ENCODE results near the gene AFG1L. TPM values are rescaled to one million over a fixed set of nuclear protein-coding genes. Genes with fewer than 3 reads are reported as not detected.
A peak's percentile ranks its signal among the peaks of the same experiment; 100 is the strongest.

AFG1L gene
- total and polyA plus RNA-seq, 7 donors = 2.4 to 10.4 (median 5.4) TPM

DNA sequence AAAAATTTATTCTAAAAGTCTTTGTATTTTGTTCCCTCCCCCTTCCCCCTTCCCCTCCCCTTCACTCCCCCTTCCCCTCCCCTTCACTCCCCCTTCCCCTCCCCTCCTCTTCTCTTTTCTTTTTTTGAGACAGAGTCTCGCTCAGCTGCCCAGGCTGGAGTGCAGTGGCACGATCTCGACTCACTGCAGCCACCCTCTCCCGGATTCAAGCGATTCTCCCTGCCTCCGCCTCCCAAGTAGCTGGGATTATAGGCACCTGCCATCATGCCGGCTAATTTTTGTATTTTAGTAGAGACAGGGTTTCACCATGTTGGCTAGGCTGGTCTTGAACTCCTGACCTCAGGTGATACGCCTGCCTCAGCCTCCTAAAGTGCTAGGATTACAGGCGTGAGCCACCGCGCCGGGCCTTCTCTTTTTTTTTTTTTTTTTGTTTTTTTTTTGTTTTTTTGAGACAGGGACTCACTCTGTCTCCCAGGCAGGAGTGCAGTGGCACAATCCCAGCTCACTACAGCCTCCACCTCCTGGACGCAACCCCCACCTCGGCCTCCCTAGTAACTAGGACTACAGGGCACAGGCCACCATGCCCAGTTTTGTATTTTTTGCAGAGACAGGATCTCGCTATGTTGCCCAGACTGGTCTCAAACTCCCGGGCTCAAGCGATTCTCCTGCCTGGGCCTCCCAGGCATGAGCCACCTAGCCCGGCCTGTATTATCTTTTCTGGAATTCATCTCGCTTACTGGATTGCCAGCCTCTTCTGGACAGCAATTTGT is 1.1 kb upstream of the AFG1L start:
- TF ChIP-seq, protein P1, sequence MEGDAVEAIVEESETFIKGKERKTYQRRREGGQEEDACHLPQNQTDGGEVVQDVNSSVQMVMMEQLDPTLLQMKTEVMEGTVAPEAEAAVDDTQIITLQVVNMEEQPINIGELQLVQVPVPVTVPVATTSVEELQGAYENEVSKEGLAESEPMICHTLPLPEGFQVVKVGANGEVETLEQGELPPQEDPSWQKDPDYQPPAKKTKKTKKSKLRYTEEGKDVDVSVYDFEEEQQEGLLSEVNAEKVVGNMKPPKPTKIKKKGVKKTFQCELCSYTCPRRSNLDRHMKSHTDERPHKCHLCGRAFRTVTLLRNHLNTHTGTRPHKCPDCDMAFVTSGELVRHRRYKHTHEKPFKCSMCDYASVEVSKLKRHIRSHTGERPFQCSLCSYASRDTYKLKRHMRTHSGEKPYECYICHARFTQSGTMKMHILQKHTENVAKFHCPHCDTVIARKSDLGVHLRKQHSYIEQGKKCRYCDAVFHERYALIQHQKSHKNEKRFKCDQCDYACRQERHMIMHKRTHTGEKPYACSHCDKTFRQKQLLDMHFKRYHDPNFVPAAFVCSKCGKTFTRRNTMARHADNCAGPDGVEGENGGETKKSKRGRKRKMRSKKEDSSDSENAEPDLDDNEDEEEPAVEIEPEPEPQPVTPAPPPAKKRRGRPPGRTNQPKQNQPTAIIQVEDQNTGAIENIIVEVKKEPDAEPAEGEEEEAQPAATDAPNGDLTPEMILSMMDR (IDR thresholded peaks at IDR 0.05) = no peak
- WGBS, 3 donors = 84 to 90% (median 89%) methylated on average over 18 to 19 of the region's 19 CpGs
- no peaks in the 10 kb centered on the region for H3K27me3 ChIP-seq (ENCODE audit: insufficient read depth in 3 of 3, low read length in 2 of 3)
- no peaks in the 10 kb centered on the region for H3K9me3 ChIP-seq
- no peaks in the 10 kb centered on the region for H3K36me3 ChIP-seq (ENCODE audit: insufficient read depth in 1 of 2, low read depth in 1 of 2)
- no peak for ATAC-seq
- H3K27ac ChIP-seq = peak overlapping the region; percentile 93
- peak overlapping the region; percentile 89 for H3K4me3 ChIP-seq
- no peak for DNase-seq
- H3K4me1 ChIP-seq = peaks cover 11% of the 10 kb centered on the region
- intact Hi-C loops (cut with DNase I) = loop anchor here (2.0 kb wide), 1 partner anchor 33 kb away; the partner anchor contains the start of gene SNX3 (in 2 of the 2)

DNA sequence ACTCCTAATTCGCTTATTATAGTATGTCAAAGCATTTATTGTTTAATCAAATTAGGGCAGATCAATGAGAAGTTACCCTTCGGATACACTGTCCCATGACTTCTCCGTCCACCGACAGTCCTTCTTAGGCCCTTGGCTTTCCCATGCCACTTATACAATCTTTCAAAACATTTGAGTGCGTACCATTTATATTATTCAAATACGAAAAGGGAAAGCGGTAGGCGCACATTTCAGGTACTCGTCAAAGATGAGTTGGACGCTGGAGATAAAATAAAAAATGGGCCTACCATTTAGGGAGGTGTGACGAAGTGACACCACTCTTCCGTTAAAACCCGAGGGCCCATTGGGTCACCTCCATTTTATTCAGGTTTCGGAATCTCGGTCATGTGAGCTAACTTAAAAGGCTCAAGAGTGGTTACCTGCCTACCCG is 542 bp upstream of the AFG1L start:
- no peaks in the 10 kb centered on the region for H3K27me3 ChIP-seq (ENCODE audit: insufficient read depth in 3 of 3, low read length in 2 of 3)
- H3K4me1 ChIP-seq = peaks cover 12% of the 10 kb centered on the region
- H3K36me3 ChIP-seq (ENCODE audit: insufficient read depth in 1 of 2, low read depth in 1 of 2) = no peaks in the 10 kb centered on the region
- peak overlapping the region; percentile 89 for H3K4me3 ChIP-seq
- intact Hi-C loops (cut with DNase I) = loop anchor here (2.0 kb wide), 1 partner anchor 34 kb away; the partner anchor contains the start of gene SNX3 (in 2 of the 2)
- WGBS, 3 donors = 32 to 34% (median 32%) methylated on average over 16 of the region's 16 CpGs
- H3K9me3 ChIP-seq = no peaks in the 10 kb centered on the region
- DNase-seq (no peak), ATAC-seq (peak; percentile 63 to 73 (median 65))
- TF ChIP-seq, protein P1 (IDR thresholded peaks at IDR 0.05) = no peak
- peak overlapping the region; percentile 93 for H3K27ac ChIP-seq

DNA sequence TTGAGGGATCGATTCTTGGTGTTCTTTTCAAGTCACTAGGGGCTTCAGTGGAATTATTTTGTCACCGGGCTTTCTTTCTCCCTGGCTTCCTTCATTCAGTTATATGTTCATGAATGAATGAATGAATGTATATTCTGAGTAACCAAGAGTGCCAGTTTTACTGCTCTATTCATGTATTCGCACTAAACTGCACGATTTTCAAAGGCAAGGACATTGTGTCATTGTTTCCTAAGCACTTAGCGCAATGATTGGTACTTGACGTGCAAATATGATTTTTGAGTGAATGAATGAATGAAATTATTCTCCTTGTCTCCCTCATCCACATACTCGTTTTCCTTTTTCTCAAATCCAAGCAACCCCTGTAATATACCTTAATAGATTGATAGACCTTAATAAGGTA is 822 bp downstream of the AFG1L start:
- Histone ChIP-seq H3K4me1 (peaks cover 17% of the 10 kb centered on the region), H3K27ac (peak overlapping the region; percentile 93), H3K4me3 (peak overlapping the region; percentile 89), H3K27me3 (ENCODE audit: insufficient read depth in 3 of 3, low read length in 2 of 3) (no peaks in the 10 kb centered on the region), H3K36me3 (ENCODE audit: insufficient read depth in 1 of 2, low read depth in 1 of 2) (no peaks in the 10 kb centered on the region), H3K9me3 (no peaks in the 10 kb centered on the region)
- WGBS, 3 donors = 54 to 59% (median 57%) methylated on average over 7 of the region's 7 CpGs
- TF ChIP-seq, protein P1 (IDR thresholded peaks at IDR 0.05) = no peak
- DNase-seq (no peak), ATAC-seq (no peak)
- intact Hi-C loops (cut with DNase I) = loop anchor here (2.0 kb wide), 1 partner anchor 35 kb away; the partner anchor contains the start of gene SNX3 (in 2 of the 2)

DNA sequence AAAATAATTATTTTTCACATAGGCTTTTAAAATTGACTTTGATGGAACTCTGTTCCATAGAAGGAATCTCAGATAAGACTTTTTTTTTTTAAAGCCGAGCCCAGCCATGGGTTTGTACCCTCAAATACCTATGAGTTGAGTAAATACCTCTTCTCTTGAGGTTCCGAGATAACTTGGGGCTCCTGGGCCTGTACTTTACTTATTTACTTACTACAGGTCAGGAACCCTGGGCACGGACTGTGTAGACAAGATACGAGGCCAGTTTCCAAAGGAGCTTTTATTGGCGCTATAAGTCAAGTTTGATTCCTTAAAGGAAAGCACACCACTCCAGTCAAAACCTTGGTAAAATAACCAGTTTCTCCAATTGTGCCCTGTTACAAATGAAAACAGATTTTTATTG is 7.5 kb downstream of the AFG1L start:
- WGBS, 3 donors = 96 to 99% (median 97%) methylated on average over 5 of the region's 5 CpGs
- TF ChIP-seq, protein P1 (IDR thresholded peaks at IDR 0.05) = no peak

More for the DNA sequence above, 7.5 kb downstream of the AFG1L start:
- DNase-seq (no peak), ATAC-seq (no peak)
- no peak overlapping the region for H3K27ac ChIP-seq
- no peaks in the 10 kb centered on the region for H3K27me3 ChIP-seq (ENCODE audit: insufficient read depth in 3 of 3, low read length in 2 of 3)
- intact Hi-C loops (cut with DNase I) = no loop called here
- no peak overlapping the region for H3K4me3 ChIP-seq
- no peaks in the 10 kb centered on the region for H3K9me3 ChIP-seq
- H3K36me3 ChIP-seq (ENCODE audit: insufficient read depth in 1 of 2, low read depth in 1 of 2) = no peaks in the 10 kb centered on the region
- H3K4me1 ChIP-seq = peaks cover 6% of the 10 kb centered on the region
